Transverse colon (tissue), 4 donors: ENCODE measurements around the gene RHEB.

ENCODE experiments used
- CTCF ChIP-seq, 5 experiments: fragments of 200-600 bp in 3 of 5; fragments of 450-650 bp in 2 of 5; sonication (generic) in 3 of 5; IDR thresholded peaks; 1 replicate in 2 of 5; 2 replicates in 3 of 5; pipeline ENCODE4 v1.5.1; 2016 to 2017; ENCODE audit warnings: antibody characterized with exemption in 5 of 5, inconsistent platforms in 3 of 5, mild to moderate bottlenecking in 2 of 5, moderate library complexity in 1 of 5
- EP300 ChIP-seq: sonication (generic); formaldehyde crosslinking; IDR thresholded peaks from one replicate; pipeline ENCODE4 v1.6.1; 2017; ENCODE audit warnings: antibody characterized with exemption, low read depth
- POLR2AphosphoS5 ChIP-seq, 3 donors: sonication (generic); formaldehyde crosslinking; IDR thresholded peaks; one replicate each; pipeline ENCODE4 v1.6.1; 2016; ENCODE audit warnings: antibody characterized with exemption in 3 of 3

DNA sequence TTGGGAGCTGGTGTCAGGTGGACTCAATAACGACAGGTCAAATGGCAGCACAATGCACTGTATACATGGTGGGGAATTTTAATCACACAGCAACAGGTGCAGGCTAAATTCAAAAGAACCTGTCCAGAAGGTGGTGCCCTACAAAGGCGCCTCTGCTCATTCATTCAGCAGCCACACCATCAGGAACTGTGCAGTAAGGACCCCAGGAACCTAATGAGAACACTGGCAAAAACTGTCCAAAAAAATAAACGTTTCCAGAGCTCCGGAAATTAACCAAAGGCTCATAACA lies 57.8 kb downstream of the RHEB start:
- TF ChIP-seq CTCF (IDR thresholded peaks at IDR 0.05) (no peak), EP300 (no peak), POLR2AphosphoS5 (IDR thresholded peaks at IDR 0.05) (no peak)
